HCT116 (cell line): Measurements from ENCODE around the gene IFT88. TPM values are rescaled to one million over a fixed set of nuclear protein-coding genes. Genes with fewer than 3 reads are reported as not detected.
A peak's percentile ranks its signal among the peaks of the same experiment; 100 is the strongest.

Experiments used
- ATAC-seq: fragments of 200-7000 bp; cut with Tn5 transposase; 2 replicates; pipeline ENCODE4 v1.9.1; 2020; ENCODE audit warnings: mild to moderate bottlenecking, moderate library complexity
- BruUV-seq: library from RNA; stranded (reverse); fragments of 400-500 nt; replicated peaks from 2 replicates; lab custom pipeline; 2021; lab: Mats Ljungman, UMichigan
- CTCF ChIA-PET: fragments of 300-600 bp; sonication (Branson Sonifier 250); formaldehyde crosslinking; loops from one replicate; lab custom pipeline; 2021; ENCODE audit warnings: antibody characterized with exemption; lab: Charles Lee
- POLR2A ChIA-PET: fragments of 300-600, 350-600 bp; sonication (Branson Sonifier 250); formaldehyde crosslinking; loops from one replicate; lab custom pipeline; 2021; ENCODE audit warnings: antibody characterized with exemption; lab: Charles Lee
- RAD21 ChIA-PET, 2 experiments: fragments of 300-600 bp; sonication (Branson Sonifier 250); formaldehyde crosslinking; loops; one replicate each; lab custom pipeline; 2023; ENCODE audit warnings: low total read pairs in 2 of 2; ENCODE audit not compliant: uncharacterized antibody in 2 of 2, unreplicated experiment in 2 of 2, low non-redundant PET in 1 of 2; lab: Charles Lee
- DNase-seq: peaks from one replicate; pipeline ENCODE4 v3.0.0-alpha.2; 2010; ENCODE audit warnings: low read depth, low spot score
- H2AFZ ChIP-seq: fragments of 200-600 bp; shearing (Covaris generic), sonication (generic); 2 replicates; pipeline ENCODE4 v1.6.1; 2017; ENCODE audit warnings: low read depth, mixed run types, mixed read lengths, antibody characterized with exemption, low read length; ENCODE audit not compliant: poor library complexity, severe bottlenecking
- H3K27ac ChIP-seq: 2 replicates; pipeline ENCODE4 v1.5.1; 2012; ENCODE audit warnings: low read depth, low read length
- H3K27me3 ChIP-seq: fragments of 200-600 bp; sonication (generic); 2 replicates; pipeline ENCODE4 v1.6.1; 2016; ENCODE audit warnings: mixed run types, low read length, mixed read lengths; ENCODE audit not compliant: insufficient read depth
- H3K36me3 ChIP-seq, 2 experiments: fragments of 200-500 bp in 1 of 2; fragments of 200-600 bp in 1 of 2; sonication (Bioruptor generic) in 1 of 2; sonication (generic) in 1 of 2; 2 replicates each; pipeline versions ENCODE4 v1.5.1 to v1.6.1; 2014 to 2016; ENCODE audit warnings: low read length in 2 of 2, inconsistent platforms in 1 of 2, mixed read lengths in 1 of 2, mixed run types in 1 of 2; ENCODE audit not compliant: insufficient read depth in 2 of 2, control insufficient read depth in 1 of 2
- H3K4me1 ChIP-seq, 2 experiments: fragments of 200-600 bp in 1 of 2; sonication (generic) in 1 of 2; 2 replicates each; pipeline versions ENCODE4 v1.5.1 to v1.6.1; 2012 to 2017; ENCODE audit warnings: low read length in 2 of 2, inconsistent platforms in 1 of 2, mild to moderate bottlenecking in 1 of 2, mixed read lengths in 1 of 2, mixed run types in 1 of 2, moderate library complexity in 1 of 2; ENCODE audit not compliant: insufficient read depth in 2 of 2, control insufficient read depth in 1 of 2
- H3K4me2 ChIP-seq: fragments of 200-600 bp; sonication (generic); 2 replicates; pipeline ENCODE4 v1.6.1; 2017; ENCODE audit warnings: mixed run types, low read length, mixed read lengths
- H3K4me3 ChIP-seq, 2 experiments: fragments of 200-600 bp in 1 of 2; sonication (generic) in 1 of 2; replicated peaks in 1 of 2; 2 replicates each; pipeline ENCODE4 v1.5.1; 2011 to 2016; ENCODE audit warnings: low read length in 2 of 2, control low read depth in 1 of 2, low read depth in 1 of 2, mild to moderate bottlenecking in 1 of 2, mixed read lengths in 1 of 2, mixed run types in 1 of 2
- H3K79me2 ChIP-seq: fragments of 200-600 bp; sonication (generic); 2 replicates; pipeline ENCODE4 v1.6.1; 2017; ENCODE audit warnings: mild to moderate bottlenecking, mixed run types, low read length, moderate library complexity, mixed read lengths; ENCODE audit not compliant: insufficient read depth
- H3K9ac ChIP-seq: fragments of 200-600 bp; sonication (generic); 2 replicates; pipeline ENCODE4 v1.6.1; 2016; ENCODE audit warnings: low read length, mixed read lengths
- H3K9me2 ChIP-seq: fragments of 200-600 bp; sonication (generic), shearing (Covaris generic); 2 replicates; pipeline ENCODE4 v1.6.1; 2017; ENCODE audit warnings: mixed run types, mild to moderate bottlenecking, moderate library complexity; ENCODE audit not compliant: insufficient read depth
- H3K9me3 ChIP-seq, 2 experiments: fragments of 200-500 bp in 1 of 2; fragments of 200-600 bp in 1 of 2; sonication (Bioruptor generic) in 1 of 2; sonication (generic) in 1 of 2; 2 replicates each; pipeline ENCODE4 v1.6.1; 2014 to 2017; ENCODE audit warnings: low read length in 2 of 2, mixed read lengths in 2 of 2, inconsistent platforms in 1 of 2, low read depth in 1 of 2, mild to moderate bottlenecking in 1 of 2, mixed run types in 1 of 2, moderate library complexity in 1 of 2; ENCODE audit not compliant: control insufficient read depth in 1 of 2, insufficient read depth in 1 of 2
- H4K20me1 ChIP-seq: fragments of 200-600 bp; sonication (generic), shearing (Covaris generic); 2 replicates; pipeline ENCODE4 v1.6.1; 2017; ENCODE audit warnings: mixed run types, mild to moderate bottlenecking, moderate library complexity; ENCODE audit not compliant: insufficient read depth
- CEBPB ChIP-seq: IDR thresholded peaks from 2 replicates; pipeline ENCODE4 v1.6.1; 2012; ENCODE audit warnings: low read depth
- EZH2phosphoT487 ChIP-seq: fragments of 200-600 bp; IDR thresholded peaks from 2 replicates; pipeline ENCODE4 v1.6.1; 2018; ENCODE audit warnings: antibody characterized with exemption, borderline replicate concordance
- YY1 ChIP-seq: IDR thresholded peaks from 2 replicates; pipeline ENCODE4 v1.6.1; 2011; ENCODE audit warnings: low read length, low read depth, moderate library complexity, mild to moderate bottlenecking; ENCODE audit not compliant: insufficient replicate concordance; ENCODE audit errors: extremely low read depth
- ZFX ChIP-seq: fragments of 450-650 bp; IDR thresholded peaks from 2 replicates; pipeline ENCODE4 v1.6.1; 2017
- intact Hi-C: fragments of 100-400 bp; cut with micrococcal nuclease; formaldehyde crosslinking; loops from 2 replicates; pipeline ENCODE4 v1.10.0; 2022
- total RNA-seq: library from RNA; stranded (reverse); gene quantifications from one replicate; pipeline ENCODE4 v1.2.1, GENCODE V29; 2021; ENCODE audit not compliant: unreplicated experiment
- TF ChIP-seq, protein P1 (sequence below): IDR thresholded peaks from 2 replicates; pipeline ENCODE4 v1.6.1; 2012; ENCODE audit warnings: low read depth
- TF ChIP-seq, protein P2 (sequence below): IDR thresholded peaks from 2 replicates; pipeline ENCODE4 v1.6.1; 2011; ENCODE audit warnings: mild to moderate bottlenecking, low read length, moderate library complexity; ENCODE audit not compliant: insufficient replicate concordance; ENCODE audit errors: extremely low read depth
- TF ChIP-seq, protein P3 (sequence below), 3 experiments: fragments of 200-600 bp in 1 of 3; sonication (generic) in 1 of 3; IDR thresholded peaks in 2 of 3; conservative IDR thresholded peaks in 1 of 3; 2 replicates each; pipeline ENCODE4 v1.5.1; 2012 to 2017; ENCODE audit warnings: low read depth in 2 of 3, low read length in 2 of 3, antibody characterized with exemption in 1 of 3, borderline replicate concordance in 1 of 3, control low read depth in 1 of 3, mild to moderate bottlenecking in 1 of 3, mixed read lengths in 1 of 3, mixed run types in 1 of 3, moderate library complexity in 1 of 3; ENCODE audit not compliant: insufficient read depth in 1 of 3
- TF ChIP-seq, protein P4 (sequence below): IDR thresholded peaks from 2 replicates; pipeline ENCODE4 v1.6.1; 2012

Gene IFT88
- total RNA-seq, 1 experiment from 2014 or later = 13.1 TPM

DNA sequence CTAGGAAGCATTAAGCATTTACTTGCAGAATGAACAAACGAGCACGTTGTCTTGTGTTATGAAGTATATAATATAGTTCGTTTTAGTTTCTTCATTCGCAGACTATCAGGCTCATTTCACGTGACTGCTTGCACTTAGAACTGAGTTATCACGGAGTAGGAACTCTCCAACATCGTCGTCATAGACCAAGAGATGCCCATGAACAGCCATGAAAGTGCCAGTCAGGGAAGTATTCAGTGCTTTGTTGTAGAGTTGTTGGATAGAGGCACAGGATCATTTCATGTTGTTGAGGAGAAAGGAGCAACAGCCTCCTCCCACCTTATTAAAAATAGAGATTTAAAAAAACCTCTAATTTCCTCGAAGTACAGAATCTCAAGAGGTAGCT, 135.6 kb downstream of the IFT88 start (continued):
- no peak for TF ChIP-seq CEBPB
- TF ChIP-seq, protein P1, sequence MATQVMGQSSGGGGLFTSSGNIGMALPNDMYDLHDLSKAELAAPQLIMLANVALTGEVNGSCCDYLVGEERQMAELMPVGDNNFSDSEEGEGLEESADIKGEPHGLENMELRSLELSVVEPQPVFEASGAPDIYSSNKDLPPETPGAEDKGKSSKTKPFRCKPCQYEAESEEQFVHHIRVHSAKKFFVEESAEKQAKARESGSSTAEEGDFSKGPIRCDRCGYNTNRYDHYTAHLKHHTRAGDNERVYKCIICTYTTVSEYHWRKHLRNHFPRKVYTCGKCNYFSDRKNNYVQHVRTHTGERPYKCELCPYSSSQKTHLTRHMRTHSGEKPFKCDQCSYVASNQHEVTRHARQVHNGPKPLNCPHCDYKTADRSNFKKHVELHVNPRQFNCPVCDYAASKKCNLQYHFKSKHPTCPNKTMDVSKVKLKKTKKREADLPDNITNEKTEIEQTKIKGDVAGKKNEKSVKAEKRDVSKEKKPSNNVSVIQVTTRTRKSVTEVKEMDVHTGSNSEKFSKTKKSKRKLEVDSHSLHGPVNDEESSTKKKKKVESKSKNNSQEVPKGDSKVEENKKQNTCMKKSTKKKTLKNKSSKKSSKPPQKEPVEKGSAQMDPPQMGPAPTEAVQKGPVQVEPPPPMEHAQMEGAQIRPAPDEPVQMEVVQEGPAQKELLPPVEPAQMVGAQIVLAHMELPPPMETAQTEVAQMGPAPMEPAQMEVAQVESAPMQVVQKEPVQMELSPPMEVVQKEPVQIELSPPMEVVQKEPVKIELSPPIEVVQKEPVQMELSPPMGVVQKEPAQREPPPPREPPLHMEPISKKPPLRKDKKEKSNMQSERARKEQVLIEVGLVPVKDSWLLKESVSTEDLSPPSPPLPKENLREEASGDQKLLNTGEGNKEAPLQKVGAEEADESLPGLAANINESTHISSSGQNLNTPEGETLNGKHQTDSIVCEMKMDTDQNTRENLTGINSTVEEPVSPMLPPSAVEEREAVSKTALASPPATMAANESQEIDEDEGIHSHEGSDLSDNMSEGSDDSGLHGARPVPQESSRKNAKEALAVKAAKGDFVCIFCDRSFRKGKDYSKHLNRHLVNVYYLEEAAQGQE = no peak
- TF ChIP-seq, all 23 proteins: peak for 0

DNA sequence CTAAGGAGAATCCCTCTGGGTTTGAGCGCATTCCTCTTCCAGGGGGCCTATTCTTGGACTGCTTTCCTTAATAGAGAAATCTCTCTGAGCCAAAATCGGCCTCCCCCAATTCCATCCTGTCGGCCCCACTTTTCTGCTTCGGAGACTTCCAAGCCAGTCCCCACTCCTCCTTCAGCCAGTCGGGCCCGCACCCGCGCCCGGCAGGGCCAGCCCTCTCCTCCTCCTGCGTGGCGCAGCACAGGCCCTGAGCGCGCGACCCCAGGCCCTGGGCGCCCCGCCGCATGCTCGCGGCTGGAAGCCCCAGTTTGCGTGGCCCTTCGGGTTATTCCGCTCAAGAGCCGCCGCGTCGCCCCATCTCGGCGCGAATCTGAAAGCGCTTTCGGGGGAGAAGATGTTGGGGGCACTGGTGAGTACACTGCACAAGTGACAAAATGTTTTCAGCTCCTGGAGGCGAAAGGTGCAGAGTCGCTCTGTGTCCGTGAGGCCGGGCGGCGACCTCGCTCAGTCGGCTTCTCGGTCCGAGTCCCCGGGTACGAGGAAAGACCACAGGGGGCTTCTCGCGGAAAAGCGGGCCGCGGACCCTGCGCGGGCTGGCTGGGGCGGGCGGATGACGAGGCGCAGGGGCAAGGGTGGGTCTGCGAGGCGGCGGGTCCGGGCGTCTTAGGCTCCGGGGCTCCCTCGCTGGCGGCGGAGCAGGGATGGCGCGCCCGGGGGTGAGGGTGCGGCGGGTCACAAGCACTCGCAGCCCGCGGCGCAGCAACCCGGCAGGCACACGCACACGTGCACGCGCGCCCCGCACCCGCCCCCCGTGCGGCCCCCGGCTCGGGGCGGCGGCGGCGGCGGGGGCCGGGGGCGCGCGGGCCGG, 136.2 kb downstream of the IFT88 start, which contains the start of gene IL17D:
Gene IL17D, plus strand, starts transcription at position 785 of the 865 bp plus-strand sequence. CDS start 303 bp downstream, outside the sequence.
- H3K27ac ChIP-seq = peak within 1 kb of the TSS; percentile 66; the same call in 1 of the 2 replicates
- H3K9me2 ChIP-seq = no peaks in the 10 kb centered on the region
- no peaks in the 10 kb centered on the region for H3K79me2 ChIP-seq
- H3K36me3 ChIP-seq = no peaks in the 10 kb centered on the region
- peak within 1 kb of the TSS; percentile 20 to 27; a peak in 3 of 4 replicates for H3K4me3 ChIP-seq
- intact Hi-C loops = loop anchor here (10.0 kb wide), 1 partner anchor 508 kb away; the partner anchor contains the start of gene GJB2
- ATAC-seq (no peak), DNase-seq (no peak)
- POLR2A ChIA-PET = interaction anchor here (0.9 kb wide), 1 partner anchor 19 kb away, joined by 3 read pairs; no protein-coding TSS in a partner anchor
- H3K27me3 ChIP-seq = no peaks in the 10 kb centered on the region
- BruUV-seq = no TSS peak
- H4K20me1 ChIP-seq = no peaks in the 10 kb centered on the region
- CTCF ChIA-PET = interaction anchor here (0.7 to 1.0 kb wide), 3 partner anchors 13 to 212 kb away, joined by 3 to 5 read pairs (median 4); no protein-coding TSS in a partner anchor
- H2AFZ ChIP-seq = no peak within 1 kb of the TSS
- H3K4me2 ChIP-seq = peak within 1 kb of the TSS; percentile 64
- RAD21 ChIA-PET = no interaction called here
- peaks cover 3 to 19% of the 10 kb centered on the region in 2 experiments; a peak in 3 of 4 replicates for H3K4me1 ChIP-seq
- H3K9ac ChIP-seq = no peak within 1 kb of the TSS
- H3K9me3 ChIP-seq = no peaks in the 10 kb centered on the region
- TF ChIP-seq YY1 = no peak
- TF ChIP-seq, protein P2, sequence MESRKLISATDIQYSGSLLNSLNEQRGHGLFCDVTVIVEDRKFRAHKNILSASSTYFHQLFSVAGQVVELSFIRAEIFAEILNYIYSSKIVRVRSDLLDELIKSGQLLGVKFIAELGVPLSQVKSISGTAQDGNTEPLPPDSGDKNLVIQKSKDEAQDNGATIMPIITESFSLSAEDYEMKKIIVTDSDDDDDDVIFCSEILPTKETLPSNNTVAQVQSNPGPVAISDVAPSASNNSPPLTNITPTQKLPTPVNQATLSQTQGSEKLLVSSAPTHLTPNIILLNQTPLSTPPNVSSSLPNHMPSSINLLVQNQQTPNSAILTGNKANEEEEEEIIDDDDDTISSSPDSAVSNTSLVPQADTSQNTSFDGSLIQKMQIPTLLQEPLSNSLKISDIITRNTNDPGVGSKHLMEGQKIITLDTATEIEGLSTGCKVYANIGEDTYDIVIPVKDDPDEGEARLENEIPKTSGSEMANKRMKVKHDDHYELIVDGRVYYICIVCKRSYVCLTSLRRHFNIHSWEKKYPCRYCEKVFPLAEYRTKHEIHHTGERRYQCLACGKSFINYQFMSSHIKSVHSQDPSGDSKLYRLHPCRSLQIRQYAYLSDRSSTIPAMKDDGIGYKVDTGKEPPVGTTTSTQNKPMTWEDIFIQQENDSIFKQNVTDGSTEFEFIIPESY = no peak
- TF ChIP-seq EZH2phosphoT487 = no peak
- TF ChIP-seq, protein P1 = no peak
- TF ChIP-seq, protein P3, sequence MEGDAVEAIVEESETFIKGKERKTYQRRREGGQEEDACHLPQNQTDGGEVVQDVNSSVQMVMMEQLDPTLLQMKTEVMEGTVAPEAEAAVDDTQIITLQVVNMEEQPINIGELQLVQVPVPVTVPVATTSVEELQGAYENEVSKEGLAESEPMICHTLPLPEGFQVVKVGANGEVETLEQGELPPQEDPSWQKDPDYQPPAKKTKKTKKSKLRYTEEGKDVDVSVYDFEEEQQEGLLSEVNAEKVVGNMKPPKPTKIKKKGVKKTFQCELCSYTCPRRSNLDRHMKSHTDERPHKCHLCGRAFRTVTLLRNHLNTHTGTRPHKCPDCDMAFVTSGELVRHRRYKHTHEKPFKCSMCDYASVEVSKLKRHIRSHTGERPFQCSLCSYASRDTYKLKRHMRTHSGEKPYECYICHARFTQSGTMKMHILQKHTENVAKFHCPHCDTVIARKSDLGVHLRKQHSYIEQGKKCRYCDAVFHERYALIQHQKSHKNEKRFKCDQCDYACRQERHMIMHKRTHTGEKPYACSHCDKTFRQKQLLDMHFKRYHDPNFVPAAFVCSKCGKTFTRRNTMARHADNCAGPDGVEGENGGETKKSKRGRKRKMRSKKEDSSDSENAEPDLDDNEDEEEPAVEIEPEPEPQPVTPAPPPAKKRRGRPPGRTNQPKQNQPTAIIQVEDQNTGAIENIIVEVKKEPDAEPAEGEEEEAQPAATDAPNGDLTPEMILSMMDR (IDR thresholded peaks at IDR 0.05 in 2 of 3, conservative IDR thresholded peaks at IDR 0.05 in 1 of 3; ENCODE audit: borderline replicate concordance in 1 of 3, insufficient read depth in 1 of 3, low read depth in 2 of 3, low read length in 2 of 3) = no peak
- no peak for TF ChIP-seq ZFX
- TF ChIP-seq, protein P4, sequence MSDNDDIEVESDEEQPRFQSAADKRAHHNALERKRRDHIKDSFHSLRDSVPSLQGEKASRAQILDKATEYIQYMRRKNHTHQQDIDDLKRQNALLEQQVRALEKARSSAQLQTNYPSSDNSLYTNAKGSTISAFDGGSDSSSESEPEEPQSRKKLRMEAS = no peak
